ENCODE measurements around the gene GADL1. TPM values are rescaled to one million over a fixed set of nuclear protein-coding genes. Genes with fewer than 3 reads are reported as not detected.

Gene GADL1, protein sequence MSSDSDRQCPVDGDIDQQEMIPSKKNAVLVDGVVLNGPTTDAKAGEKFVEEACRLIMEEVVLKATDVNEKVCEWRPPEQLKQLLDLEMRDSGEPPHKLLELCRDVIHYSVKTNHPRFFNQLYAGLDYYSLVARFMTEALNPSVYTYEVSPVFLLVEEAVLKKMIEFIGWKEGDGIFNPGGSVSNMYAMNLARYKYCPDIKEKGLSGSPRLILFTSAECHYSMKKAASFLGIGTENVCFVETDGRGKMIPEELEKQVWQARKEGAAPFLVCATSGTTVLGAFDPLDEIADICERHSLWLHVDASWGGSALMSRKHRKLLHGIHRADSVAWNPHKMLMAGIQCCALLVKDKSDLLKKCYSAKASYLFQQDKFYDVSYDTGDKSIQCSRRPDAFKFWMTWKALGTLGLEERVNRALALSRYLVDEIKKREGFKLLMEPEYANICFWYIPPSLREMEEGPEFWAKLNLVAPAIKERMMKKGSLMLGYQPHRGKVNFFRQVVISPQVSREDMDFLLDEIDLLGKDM
- 2.8 TPM for total RNA-seq

DNA sequence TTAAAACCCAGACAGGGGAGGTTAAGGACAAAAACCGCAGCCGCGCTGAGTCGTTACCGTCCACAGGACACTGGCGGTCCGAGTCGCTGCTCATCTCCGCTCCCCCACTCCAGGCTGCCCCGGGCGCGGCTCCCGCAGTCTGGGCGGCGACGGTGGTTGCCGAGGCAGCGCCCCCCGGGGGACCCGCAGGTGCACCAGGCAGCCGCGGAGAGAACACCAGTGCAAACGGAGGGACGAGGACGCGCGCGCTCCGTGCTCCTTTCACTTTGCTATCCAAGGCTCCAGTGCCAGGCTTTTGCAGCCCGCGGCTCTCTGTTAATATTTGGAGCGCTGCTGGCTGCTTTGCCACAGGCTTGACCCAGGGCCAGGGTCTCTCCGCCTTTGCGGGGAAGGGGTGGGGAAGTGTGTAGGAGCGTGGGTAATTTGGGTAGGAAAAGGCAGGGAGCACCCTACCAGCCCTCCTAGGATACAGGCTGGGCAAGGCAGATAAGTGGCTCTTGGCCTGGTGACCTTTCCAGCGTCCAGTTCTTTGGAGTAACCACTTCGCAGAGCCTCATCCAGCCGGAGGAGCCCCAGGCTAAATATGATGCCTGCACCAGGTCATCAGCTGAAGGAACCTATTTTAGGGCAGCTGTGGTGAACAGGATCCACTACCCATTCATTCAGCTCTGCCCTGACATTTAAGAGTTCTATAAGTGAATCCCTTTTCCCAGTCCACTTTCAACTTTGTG lies at the start of gene GADL1:
Gene GADL1, minus strand, starts transcription at position 141 of the 731 bp plus-strand sequence. Its CDS starts 47 bp downstream, at position 94.

